AG09319 (cell line): ENCODE measurements around the gene SERTAD3.
"Not testable (repeated sequence)": the region's sequence is repeated elsewhere in the genome, so short reads cannot be mapped to it uniquely, and the experiment has no call there.

Source experiments
- DNase-seq: peaks from one replicate; pipeline ENCODE4 v3.0.0-alpha.2; 2010; ENCODE audit warnings: low read depth; ENCODE audit errors: extremely low read depth
- TF ChIP-seq, protein P1 (sequence below): IDR thresholded peaks from 2 replicates; pipeline ENCODE4 v1.5.1; 2011; ENCODE audit warnings: low read depth, mild to moderate bottlenecking, inconsistent platforms, low read length, moderate library complexity

The SERTAD3 gene

DNA sequence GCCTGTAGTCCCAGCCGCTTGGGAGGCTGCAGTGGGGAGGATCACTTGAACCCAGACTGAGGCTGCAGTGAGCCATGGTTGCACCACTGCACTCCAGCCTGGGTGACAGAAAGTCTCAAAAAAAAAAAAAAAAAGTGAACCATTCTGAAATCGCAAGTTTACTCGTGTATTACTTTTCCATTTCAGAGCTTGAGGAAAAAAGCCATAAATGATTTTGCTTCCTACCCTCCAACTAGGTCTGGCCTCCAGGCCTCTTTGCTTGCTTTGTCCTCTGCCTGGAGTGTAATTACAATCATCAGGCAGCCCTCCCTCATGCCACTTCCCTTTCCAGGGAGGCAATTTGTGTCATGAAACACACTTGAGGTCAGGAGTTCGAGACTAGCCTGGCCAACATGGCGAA, 12.9 kb upstream of the SERTAD3 start:
- TF ChIP-seq, protein P1, sequence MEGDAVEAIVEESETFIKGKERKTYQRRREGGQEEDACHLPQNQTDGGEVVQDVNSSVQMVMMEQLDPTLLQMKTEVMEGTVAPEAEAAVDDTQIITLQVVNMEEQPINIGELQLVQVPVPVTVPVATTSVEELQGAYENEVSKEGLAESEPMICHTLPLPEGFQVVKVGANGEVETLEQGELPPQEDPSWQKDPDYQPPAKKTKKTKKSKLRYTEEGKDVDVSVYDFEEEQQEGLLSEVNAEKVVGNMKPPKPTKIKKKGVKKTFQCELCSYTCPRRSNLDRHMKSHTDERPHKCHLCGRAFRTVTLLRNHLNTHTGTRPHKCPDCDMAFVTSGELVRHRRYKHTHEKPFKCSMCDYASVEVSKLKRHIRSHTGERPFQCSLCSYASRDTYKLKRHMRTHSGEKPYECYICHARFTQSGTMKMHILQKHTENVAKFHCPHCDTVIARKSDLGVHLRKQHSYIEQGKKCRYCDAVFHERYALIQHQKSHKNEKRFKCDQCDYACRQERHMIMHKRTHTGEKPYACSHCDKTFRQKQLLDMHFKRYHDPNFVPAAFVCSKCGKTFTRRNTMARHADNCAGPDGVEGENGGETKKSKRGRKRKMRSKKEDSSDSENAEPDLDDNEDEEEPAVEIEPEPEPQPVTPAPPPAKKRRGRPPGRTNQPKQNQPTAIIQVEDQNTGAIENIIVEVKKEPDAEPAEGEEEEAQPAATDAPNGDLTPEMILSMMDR, result no peak
- DNase-seq, result no peak

DNA sequence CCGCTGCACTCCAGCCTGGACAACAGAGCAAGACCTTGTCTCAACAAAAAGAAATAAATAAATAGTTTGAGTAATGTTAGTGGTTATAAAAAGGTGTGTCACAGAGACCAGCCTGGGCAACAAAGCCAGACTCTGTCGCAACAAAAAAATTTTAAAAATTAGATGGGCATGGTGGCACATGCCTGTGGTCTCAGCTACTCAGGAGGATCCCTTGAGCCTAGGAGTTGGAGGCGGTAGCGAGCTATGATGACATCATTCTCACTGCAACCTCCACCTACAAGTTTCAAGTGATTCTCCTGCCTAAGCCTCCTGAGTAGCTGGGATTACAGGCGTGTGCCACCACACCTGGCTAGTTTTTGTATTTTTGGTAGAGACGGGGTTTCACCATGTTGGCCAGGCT, 9.8 kb upstream of the SERTAD3 start:
- not testable (repeated sequence) for DNase-seq

DNA sequence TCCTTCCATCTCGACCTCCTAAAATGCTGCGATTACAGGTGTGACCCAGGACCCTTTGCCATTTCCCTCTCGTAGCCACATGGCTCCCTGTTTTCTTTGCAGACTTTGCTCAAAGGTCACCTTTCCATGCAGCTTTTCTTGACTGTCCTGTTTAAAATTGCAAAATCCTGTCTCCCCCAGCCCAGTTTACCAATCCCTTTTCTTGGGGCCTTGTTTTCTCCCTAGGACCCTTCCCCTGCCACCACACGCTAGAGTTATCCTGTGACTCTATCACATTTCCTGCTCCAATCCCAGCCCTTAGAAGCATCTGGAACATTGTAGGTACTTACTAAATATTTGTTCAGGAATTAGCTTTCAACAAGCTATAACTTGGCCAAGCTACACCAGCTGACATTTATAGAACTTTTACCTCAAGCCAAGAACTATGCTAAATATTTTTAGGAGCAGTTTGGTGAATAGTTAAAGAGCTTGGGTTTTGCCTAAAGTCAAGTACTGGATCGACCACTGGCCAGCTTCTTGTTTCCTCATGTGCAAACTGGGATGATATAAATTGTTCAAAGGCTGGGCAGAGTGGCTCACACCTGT, 9.1 kb upstream of the SERTAD3 start:
- TF ChIP-seq, protein P1, result no peak
- no peak for DNase-seq

DNA sequence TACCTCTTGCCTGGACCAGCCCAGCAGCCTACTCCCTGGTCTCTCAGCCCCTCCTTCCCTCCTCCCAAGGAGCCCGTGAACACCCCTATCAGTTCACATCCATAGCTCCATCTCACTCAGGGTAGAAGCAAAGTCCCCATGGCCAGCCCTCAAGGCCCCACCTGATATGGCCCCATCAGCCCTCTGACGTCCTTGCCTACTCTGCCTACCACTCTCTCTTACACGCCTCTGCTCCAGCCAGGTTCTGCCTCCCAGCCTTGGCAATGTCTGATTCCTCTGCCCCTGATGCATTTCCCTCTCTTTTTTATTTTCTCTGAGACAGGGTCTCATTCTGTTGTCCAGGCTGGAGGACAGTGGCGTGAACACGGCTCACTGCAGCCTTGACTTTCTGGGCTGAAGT, 7.9 kb upstream of the SERTAD3 start:
- DNase-seq, result no peak

DNA sequence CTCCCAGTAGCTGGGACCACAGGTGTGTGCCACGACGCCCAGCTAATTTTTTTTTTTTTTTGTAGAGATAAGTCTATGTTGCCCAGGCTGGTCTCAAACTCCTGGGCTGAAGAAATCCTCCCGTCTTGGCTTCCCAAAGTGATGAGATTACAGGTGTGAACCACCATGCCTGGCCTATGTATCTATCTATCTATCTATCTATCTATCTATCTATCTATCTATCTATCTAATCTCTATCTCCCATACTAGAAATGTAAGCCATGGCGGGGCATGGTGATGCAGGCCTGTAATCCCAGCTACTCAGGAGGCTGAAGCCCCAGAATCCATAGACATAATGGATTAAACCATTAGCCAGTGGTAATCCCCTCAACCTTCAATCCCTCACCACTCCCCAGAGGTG, 6.5 kb upstream of the SERTAD3 start:
- TF ChIP-seq, protein P1, result no peak
- DNase-seq, result no peak

More for the DNA sequence above, 7.9 kb upstream of the SERTAD3 start:
- TF ChIP-seq, protein P1, result no peak

DNA sequence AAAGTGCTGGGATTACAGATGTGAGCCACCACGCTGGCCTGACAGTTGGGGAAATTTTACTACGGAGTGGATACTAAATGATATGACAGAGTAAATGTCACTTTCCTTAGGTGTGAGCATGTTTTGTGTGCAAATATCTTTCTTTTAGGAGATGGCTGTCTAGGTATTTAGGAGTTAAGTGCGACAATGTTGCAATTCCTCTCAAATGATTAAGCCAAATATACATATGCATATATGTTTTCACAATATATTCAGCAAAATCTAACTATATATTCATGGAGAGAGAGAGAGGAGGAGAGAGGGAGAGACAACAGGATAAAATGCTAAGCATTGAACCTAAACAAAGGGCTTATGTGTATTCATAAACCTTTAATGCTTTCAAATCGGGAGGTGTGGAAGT, 5.4 kb upstream of the SERTAD3 start:
- DNase-seq, result no peak
- TF ChIP-seq, protein P1, result no peak

DNA sequence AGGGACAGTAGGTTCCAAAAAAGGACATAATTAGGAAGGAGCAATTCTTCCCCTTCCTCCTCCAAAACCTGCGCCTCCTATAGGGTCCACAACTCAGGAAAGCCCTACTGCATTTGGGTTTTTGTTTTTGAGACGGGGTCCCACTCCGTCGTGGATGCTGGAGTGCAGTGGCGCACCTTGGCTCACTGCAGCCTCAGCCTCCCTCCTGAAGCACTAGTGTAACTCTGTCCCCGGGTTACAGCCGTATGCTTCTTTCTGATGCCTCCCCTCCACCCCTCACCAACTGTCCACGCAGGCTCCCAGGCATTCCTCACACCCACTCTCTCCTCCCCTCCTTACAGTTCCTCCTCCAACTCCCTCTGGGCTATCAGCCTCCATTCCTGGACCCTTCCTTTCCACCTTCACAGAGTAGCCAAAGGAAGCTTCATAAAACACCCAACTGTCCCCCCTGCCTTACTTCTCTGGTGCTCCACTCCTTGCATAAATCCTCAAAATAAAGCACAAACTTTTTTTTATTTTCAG, 2.2 kb upstream of the SERTAD3 start:
- TF ChIP-seq, protein P1, result no peak
- DNase-seq, result no peak

DNA sequence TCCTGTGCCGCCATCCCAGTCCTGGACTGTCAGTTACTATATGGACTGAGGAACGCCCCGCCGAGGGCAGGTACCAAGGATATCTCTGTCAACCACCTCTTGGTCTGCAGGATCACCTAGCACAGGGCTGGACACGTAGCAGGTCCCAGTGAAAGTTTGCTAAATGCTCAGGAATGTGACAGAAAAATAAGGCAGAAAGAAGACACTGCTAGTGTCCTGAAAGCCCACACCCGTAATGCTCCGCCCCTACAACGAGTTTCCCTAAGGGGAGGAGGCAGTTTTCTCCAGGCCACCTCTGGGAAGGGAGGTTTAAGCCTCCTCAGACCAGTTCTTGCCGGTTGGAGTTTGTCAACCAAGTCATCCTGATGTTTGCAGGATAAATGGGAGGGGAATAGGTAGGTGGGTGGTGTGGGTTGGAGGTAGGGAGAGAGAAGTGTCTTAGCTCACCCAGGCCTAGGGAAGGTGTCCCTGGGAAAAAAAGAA, 1.7 kb upstream of the SERTAD3 start:
- DNase-seq, result no peak
- TF ChIP-seq, protein P1, result no peak
